Natural killer cell (primary cell): ENCODE data around the gene MYDGF. TPM values are rescaled to one million over a fixed set of nuclear protein-coding genes. Genes with fewer than 3 reads are reported as not detected.

ENCODE experiments used
- ATAC-seq, 3 donors: fragments of 150-1000 bp in 2 of 3; fragments of 200-7000 bp in 1 of 3; cut with Tn5 transposase; 1 replicate in 1 of 3; 2 replicates in 2 of 3; pipeline ENCODE4 v1.10.0; 2021; ENCODE audit warnings: mild to moderate bottlenecking in 2 of 3, moderate library complexity in 2 of 3
- DNase-seq, 2 donors: peaks; one replicate each; pipeline versions ENCODE4 v3.0.0 to v3.0.0-alpha.2; 2013 to 2021; ENCODE audit warnings: mixed read lengths in 1 of 2
- H3K27ac ChIP-seq: one replicate; pipeline ENCODE4 v1.5.1; 2013; ENCODE audit warnings: mild to moderate bottlenecking, low read length
- H3K27me3 ChIP-seq: one replicate; pipeline ENCODE4 v1.6.1; 2013; ENCODE audit warnings: low read length; ENCODE audit not compliant: control insufficient read depth, insufficient read depth
- H3K36me3 ChIP-seq: one replicate; pipeline ENCODE4 v1.6.1; 2013; ENCODE audit warnings: low read length; ENCODE audit not compliant: control insufficient read depth, insufficient read depth
- H3K4me1 ChIP-seq: one replicate; pipeline ENCODE4 v1.6.1; 2013; ENCODE audit warnings: low read length; ENCODE audit not compliant: control insufficient read depth, insufficient read depth
- H3K4me3 ChIP-seq: one replicate; pipeline ENCODE4 v1.5.1; 2013; ENCODE audit warnings: low read length
- H3K9me3 ChIP-seq: one replicate; pipeline ENCODE4 v1.6.1; 2013; ENCODE audit warnings: low read length; ENCODE audit not compliant: control insufficient read depth, insufficient read depth
- H3K27ac Mint-ChIP-seq, 2 donors: one replicate each; pipeline ENCODE4 v1.8.0; 2022; ENCODE audit warnings: mild to moderate bottlenecking in 2 of 2, mixed read lengths in 2 of 2, moderate library complexity in 1 of 2
- H3K27me3 Mint-ChIP-seq, 2 donors: one replicate each; pipeline ENCODE4 v1.8.0; 2022; ENCODE audit warnings: low read depth in 2 of 2, mixed read lengths in 2 of 2
- H3K36me3 Mint-ChIP-seq: one replicate; pipeline ENCODE4 v1.8.0; 2022; ENCODE audit warnings: mixed read lengths
- H3K4me1 Mint-ChIP-seq, 2 donors: one replicate each; pipeline ENCODE4 v1.8.0; 2022; ENCODE audit warnings: mixed read lengths in 2 of 2
- H3K4me3 Mint-ChIP-seq: one replicate; pipeline ENCODE4 v1.8.0; 2022; ENCODE audit warnings: mild to moderate bottlenecking, moderate library complexity, mixed read lengths
- H3K9me3 Mint-ChIP-seq, 2 donors: one replicate each; pipeline ENCODE4 v1.8.0; 2022; ENCODE audit warnings: mixed read lengths in 2 of 2
- WGBS: methylation state at CpG from one replicate; pipeline ENCODE4 v1.1.7; 2013; ENCODE audit warnings: missing lambda C conversion rate; ENCODE audit not compliant: insufficient coverage; 5-methylcytosine and 5-hydroxymethylcytosine counted together
- intact Hi-C: fragments of 100-400 bp; cut with micrococcal nuclease; formaldehyde crosslinking; loops from one replicate; pipeline ENCODE4 v1.14.2; 2022
- total RNA-seq, 4 donors: library from RNA; stranded (reverse); fragments of 120-200 nt in 1 of 4; gene quantifications; one replicate each; pipeline versions ENCODE4 v1.2.3 to v1.2.4, GENCODE V29; 2013 to 2022
- TF ChIP-seq, protein P1 (sequence below): fragments of 200-600 bp; IDR thresholded peaks from one replicate; pipeline ENCODE4 v1.8.0; 2022; ENCODE audit warnings: antibody characterized with exemption

Gene MYDGF
- total RNA-seq, 3 donors from 2014 or later (not counting 1 experiment from before 2014, with no cell fraction given): 36.9 to 41.8 (median 37.2) TPM

- Mint-ChIP-seq H3K36me3 (no peaks in the 10 kb centered on the region), H3K4me3 (no peak overlapping the region), H3K9me3 (no peaks in the 10 kb centered on the region), H3K4me1 (peaks cover 9 to 10% of the 10 kb centered on the region in 2 donors), H3K27ac (peak overlapping the region in 1 of 2 donors; percentile 53), H3K27me3 (no peaks in the 10 kb centered on the region)
- H3K27me3 ChIP-seq: no peaks in the 10 kb centered on the region
- peaks cover 59% of the 10 kb centered on the region for H3K36me3 ChIP-seq
- H3K27ac ChIP-seq: no peak overlapping the region
- WGBS: 98% methylated on average over 28 of the region's 28 CpGs
- DNase-seq (no peak), ATAC-seq (no peak)
- H3K4me3 ChIP-seq: no peak overlapping the region
- H3K4me1 ChIP-seq: peaks cover 11% of the 10 kb centered on the region
- TF ChIP-seq, protein P1, sequence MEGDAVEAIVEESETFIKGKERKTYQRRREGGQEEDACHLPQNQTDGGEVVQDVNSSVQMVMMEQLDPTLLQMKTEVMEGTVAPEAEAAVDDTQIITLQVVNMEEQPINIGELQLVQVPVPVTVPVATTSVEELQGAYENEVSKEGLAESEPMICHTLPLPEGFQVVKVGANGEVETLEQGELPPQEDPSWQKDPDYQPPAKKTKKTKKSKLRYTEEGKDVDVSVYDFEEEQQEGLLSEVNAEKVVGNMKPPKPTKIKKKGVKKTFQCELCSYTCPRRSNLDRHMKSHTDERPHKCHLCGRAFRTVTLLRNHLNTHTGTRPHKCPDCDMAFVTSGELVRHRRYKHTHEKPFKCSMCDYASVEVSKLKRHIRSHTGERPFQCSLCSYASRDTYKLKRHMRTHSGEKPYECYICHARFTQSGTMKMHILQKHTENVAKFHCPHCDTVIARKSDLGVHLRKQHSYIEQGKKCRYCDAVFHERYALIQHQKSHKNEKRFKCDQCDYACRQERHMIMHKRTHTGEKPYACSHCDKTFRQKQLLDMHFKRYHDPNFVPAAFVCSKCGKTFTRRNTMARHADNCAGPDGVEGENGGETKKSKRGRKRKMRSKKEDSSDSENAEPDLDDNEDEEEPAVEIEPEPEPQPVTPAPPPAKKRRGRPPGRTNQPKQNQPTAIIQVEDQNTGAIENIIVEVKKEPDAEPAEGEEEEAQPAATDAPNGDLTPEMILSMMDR: no peak
- H3K9me3 ChIP-seq: no peaks in the 10 kb centered on the region
- intact Hi-C loops: no loop called here
These were observed 33.7 kb upstream of the MYDGF start for GRCh38 chr19:4703671-4704316.

DNA sequence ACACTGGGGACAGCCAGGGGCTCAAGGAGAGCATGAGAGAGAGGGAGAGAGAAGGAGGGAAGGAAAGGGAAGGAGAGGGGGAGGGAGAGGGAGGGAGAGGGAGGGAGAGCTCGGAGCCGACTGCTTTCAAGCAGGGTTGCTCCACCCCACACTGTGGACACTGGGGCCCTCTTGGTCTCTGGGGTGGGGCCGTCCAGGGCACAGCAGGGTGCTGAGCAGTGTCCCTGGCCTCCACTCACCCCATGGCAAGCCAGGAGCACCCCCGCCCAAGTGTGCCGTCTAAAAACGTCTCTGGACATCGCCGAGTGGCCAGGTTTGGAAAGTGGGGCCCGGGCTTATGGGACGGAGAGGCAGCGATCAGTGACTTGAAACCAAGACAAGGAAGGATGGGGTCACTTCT lies 32.6 kb upstream of the MYDGF start:
- peaks cover 64% of the 10 kb centered on the region for H3K36me3 ChIP-seq
- Mint-ChIP-seq H3K27me3 (no peaks in the 10 kb centered on the region), H3K36me3 (no peaks in the 10 kb centered on the region), H3K4me3 (no peak overlapping the region), H3K9me3 (no peaks in the 10 kb centered on the region), H3K27ac (no peak overlapping the region), H3K4me1 (no peaks in the 10 kb centered on the region)
- TF ChIP-seq, protein P1: no peak
- no peak overlapping the region for H3K27ac ChIP-seq
- intact Hi-C loops: no loop called here
- DNase-seq (no peak), ATAC-seq (no peak)
- 97% methylated on average over 11 of the region's 11 CpGs for WGBS
- no peak overlapping the region for H3K4me3 ChIP-seq
- no peaks in the 10 kb centered on the region for H3K9me3 ChIP-seq
- peaks cover under 1% of the 10 kb centered on the region for H3K4me1 ChIP-seq
- H3K27me3 ChIP-seq: no peaks in the 10 kb centered on the region

GRCh38 chr19:4701557-4701956 lies 31.4 kb upstream of the MYDGF start:
- H3K9me3 ChIP-seq: no peaks in the 10 kb centered on the region
- Mint-ChIP-seq H3K27ac (no peak overlapping the region), H3K4me3 (no peak overlapping the region), H3K4me1 (no peaks in the 10 kb centered on the region), H3K27me3 (no peaks in the 10 kb centered on the region), H3K9me3 (no peaks in the 10 kb centered on the region), H3K36me3 (no peaks in the 10 kb centered on the region)
- no peaks in the 10 kb centered on the region for H3K4me1 ChIP-seq
- H3K4me3 ChIP-seq: no peak overlapping the region
- no peak for DNase-seq
- intact Hi-C loops: no loop called here
- ATAC-seq: no peak
- 99% methylated on average over 8 of the region's 8 CpGs for WGBS
- TF ChIP-seq, protein P1: no peak
- peaks cover 73% of the 10 kb centered on the region for H3K36me3 ChIP-seq
- no peak overlapping the region for H3K27ac ChIP-seq
- H3K27me3 ChIP-seq: no peaks in the 10 kb centered on the region

DNA sequence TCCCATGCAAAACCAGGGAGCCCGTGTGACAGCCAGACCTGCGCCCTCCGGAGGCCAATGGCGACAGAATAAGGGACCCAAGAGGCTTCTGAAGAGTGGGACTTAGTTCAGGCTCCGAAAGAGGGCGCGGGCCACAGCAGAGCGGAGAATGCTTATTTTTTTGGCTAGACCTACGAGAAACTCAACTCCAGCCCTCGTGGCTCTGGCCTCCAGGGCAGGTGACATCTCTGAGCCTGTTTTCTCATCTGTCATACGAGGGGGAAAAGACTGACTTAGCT lies 30.5 kb upstream of the MYDGF start:
- ATAC-seq: no peak
- H3K4me3 ChIP-seq: no peak overlapping the region
- Mint-ChIP-seq H3K27ac (no peak overlapping the region), H3K27me3 (no peaks in the 10 kb centered on the region), H3K4me1 (no peaks in the 10 kb centered on the region), H3K36me3 (no peaks in the 10 kb centered on the region), H3K9me3 (no peaks in the 10 kb centered on the region), H3K4me3 (no peak overlapping the region)
- H3K27me3 ChIP-seq: no peaks in the 10 kb centered on the region
- H3K9me3 ChIP-seq: no peaks in the 10 kb centered on the region
- no peaks in the 10 kb centered on the region for H3K4me1 ChIP-seq
- WGBS: 94% methylated on average over 11 of the region's 11 CpGs
- TF ChIP-seq, protein P1: no peak
- no peak overlapping the region for H3K27ac ChIP-seq
- H3K36me3 ChIP-seq: peaks cover 78% of the 10 kb centered on the region
- no peak for DNase-seq
- intact Hi-C loops: no loop called here
